Activated T-helper 2 cell treated with anti-CD3 and anti-CD28 coated beads, Interferon-gamma antibody, Interleukin-2, Interleukin-4, amounts not matched to agents 10 μg/mL and 5 μg/mL and 100 μg/mL, durations not matched to agents 14 hours and 24 hours and 36 hours (primary cell): ENCODE results near the gene PPP1R9B. TPM values are rescaled to one million over a fixed set of nuclear protein-coding genes. Genes with fewer than 3 reads are reported as not detected.

Experiments
- DNase-seq: peaks from one replicate; pipeline ENCODE4 v3.0.0; 2021; ENCODE audit warnings: low spot score
- H3K27ac Mint-ChIP-seq: one replicate; pipeline ENCODE4 v1.8.0; 2021; ENCODE audit warnings: mixed read lengths
- H3K27me3 Mint-ChIP-seq: one replicate; pipeline ENCODE4 v1.8.0; 2021; ENCODE audit warnings: low read depth, mixed read lengths
- H3K36me3 Mint-ChIP-seq: one replicate; pipeline ENCODE4 v1.8.0; 2021; ENCODE audit warnings: low read depth, mixed read lengths
- H3K4me1 Mint-ChIP-seq: one replicate; pipeline ENCODE4 v1.8.0; 2021; ENCODE audit warnings: low read depth, mixed read lengths
- H3K4me3 Mint-ChIP-seq: one replicate; pipeline ENCODE4 v1.8.0; 2021; ENCODE audit warnings: low read depth, mild to moderate bottlenecking, moderate library complexity, mixed read lengths
- H3K9me3 Mint-ChIP-seq: one replicate; pipeline ENCODE4 v1.8.0; 2021; ENCODE audit warnings: mixed read lengths
- intact Hi-C: fragments of 100-400 bp; cut with micrococcal nuclease; formaldehyde crosslinking; loops from one replicate; pipeline ENCODE4 v1.15.1; 2023
- total RNA-seq: library from RNA; stranded (reverse); gene quantifications from 2 replicates; pipeline ENCODE4 v1.2.3, GENCODE V29; 2022

PPP1R9B gene, protein sequence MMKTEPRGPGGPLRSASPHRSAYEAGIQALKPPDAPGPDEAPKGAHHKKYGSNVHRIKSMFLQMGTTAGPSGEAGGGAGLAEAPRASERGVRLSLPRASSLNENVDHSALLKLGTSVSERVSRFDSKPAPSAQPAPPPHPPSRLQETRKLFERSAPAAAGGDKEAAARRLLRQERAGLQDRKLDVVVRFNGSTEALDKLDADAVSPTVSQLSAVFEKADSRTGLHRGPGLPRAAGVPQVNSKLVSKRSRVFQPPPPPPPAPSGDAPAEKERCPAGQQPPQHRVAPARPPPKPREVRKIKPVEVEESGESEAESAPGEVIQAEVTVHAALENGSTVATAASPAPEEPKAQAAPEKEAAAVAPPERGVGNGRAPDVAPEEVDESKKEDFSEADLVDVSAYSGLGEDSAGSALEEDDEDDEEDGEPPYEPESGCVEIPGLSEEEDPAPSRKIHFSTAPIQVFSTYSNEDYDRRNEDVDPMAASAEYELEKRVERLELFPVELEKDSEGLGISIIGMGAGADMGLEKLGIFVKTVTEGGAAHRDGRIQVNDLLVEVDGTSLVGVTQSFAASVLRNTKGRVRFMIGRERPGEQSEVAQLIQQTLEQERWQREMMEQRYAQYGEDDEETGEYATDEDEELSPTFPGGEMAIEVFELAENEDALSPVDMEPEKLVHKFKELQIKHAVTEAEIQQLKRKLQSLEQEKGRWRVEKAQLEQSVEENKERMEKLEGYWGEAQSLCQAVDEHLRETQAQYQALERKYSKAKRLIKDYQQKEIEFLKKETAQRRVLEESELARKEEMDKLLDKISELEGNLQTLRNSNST
- total RNA-seq: 126 and 130 TPM in 2 replicates

GRCh38 chr17:50150354-50151040 is at the start of gene PPP1R9B:
Gene PPP1R9B, minus strand, starts transcription at chr17:50150677. Its CDS starts 164 bp downstream, at chr17:50150513.
- Mint-ChIP-seq H3K9me3 (no peaks in the 10 kb centered on the region), H3K4me1 (peaks cover 38% of the 10 kb centered on the region), H3K36me3 (peaks cover 34% of the 10 kb centered on the region), H3K27ac (peak within 1 kb of the TSS; percentile 97), H3K27me3 (no peaks in the 10 kb centered on the region), H3K4me3 (peak within 1 kb of the TSS; percentile 95)
- no peak for DNase-seq
- intact Hi-C loops: loop anchor here (1.0 to 5.0 kb wide), 2 partner anchors 11 to 53 kb away; partner anchors contain the start of gene PDK2

DNA sequence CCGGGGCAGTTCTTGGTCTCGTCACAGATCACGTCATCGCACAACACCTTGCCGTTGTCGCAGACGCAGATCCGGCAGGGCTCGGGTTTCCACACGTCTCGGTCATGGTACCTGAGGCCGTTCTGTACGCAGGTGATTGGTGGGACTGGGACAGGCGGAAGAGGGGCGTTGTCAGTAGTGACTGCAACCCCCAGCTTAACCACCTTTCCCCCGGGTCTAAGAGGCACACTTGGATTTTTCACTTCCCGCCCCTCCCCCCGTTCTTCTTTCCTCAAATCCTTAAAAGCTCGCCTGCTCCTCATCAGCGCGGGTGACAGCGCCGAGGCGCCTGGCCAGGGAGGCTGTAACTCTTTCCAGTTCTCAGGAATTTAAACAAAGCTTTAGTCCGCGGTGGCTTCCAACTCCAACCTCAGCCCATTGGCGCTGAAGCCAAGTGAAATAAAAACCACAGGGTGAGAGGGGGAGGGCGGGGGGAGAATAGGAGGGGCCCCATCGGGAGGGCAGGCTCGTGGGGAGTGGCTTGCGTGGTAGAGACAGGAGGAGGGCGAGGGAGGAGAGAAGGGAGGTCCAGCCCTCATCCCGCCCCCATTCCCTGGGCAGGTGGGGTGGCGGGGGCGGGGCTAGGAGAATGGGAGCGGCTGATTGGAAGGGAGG is 49.5 kb upstream of the PPP1R9B start:
- Mint-ChIP-seq H3K9me3 (no peaks in the 10 kb centered on the region), H3K4me3 (peak overlapping the region; percentile 80), H3K27ac (peak overlapping the region; percentile 61), H3K36me3 (no peaks in the 10 kb centered on the region), H3K27me3 (peaks cover 33% of the 10 kb centered on the region), H3K4me1 (peaks cover 19% of the 10 kb centered on the region)
- intact Hi-C loops: loop anchor here (1.0 to 10.0 kb wide), 6 partner anchors 70 to 275 kb away; partner anchors contain the start of genes LRRC59, RSAD1 and XYLT2
- DNase-seq: peak; percentile 67

DNA sequence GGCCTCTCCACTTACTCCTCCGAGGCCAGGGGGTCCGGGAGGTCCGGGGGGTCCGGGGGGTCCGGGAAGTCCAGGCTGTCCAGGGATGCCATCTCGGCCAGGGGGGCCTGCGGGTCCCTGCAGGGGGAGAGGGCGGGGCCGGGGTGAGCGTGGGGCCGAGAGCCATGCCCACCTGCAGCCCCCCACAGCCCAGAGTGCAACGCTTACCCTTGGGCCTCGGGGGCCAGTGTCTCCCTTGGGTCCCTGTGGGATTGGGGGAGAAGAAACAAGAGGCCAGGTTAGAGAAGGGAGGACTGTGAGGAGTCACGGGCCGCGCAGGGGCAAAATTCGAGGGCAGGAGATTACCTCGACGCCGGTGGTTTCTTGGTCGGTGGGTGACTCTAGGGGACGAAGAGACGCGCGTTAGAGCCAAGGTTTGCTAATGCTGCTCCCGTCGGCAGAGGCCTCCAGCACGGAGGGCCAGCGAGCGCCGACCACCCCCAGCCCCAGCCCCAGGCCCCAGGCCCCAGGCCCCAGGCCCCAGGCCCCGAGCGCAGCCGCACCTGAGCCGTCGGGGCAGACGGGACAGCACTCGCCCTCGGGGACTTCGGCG is 48.8 kb upstream of the PPP1R9B start:
- Mint-ChIP-seq H3K27me3 (peaks cover 31% of the 10 kb centered on the region), H3K36me3 (no peaks in the 10 kb centered on the region), H3K9me3 (no peaks in the 10 kb centered on the region), H3K27ac (no peak overlapping the region), H3K4me1 (peaks cover 19% of the 10 kb centered on the region), H3K4me3 (peak overlapping the region; percentile 80)
- intact Hi-C loops: loop anchor here (2.0 kb wide), 1 partner anchor 85 kb away; no protein-coding TSS in a partner anchor
- no peak for DNase-seq

GRCh38 chr17:50198026-50198669 is 47.7 kb upstream of the PPP1R9B start:
- DNase-seq: peak; percentile 55
- intact Hi-C loops: loop anchor here (1.0 to 2.0 kb wide), 2 partner anchors 29 to 83 kb away; no protein-coding TSS in a partner anchor
- peak overlapping the region; percentile 69 for H3K4me3 Mint-ChIP-seq
- H3K27ac Mint-ChIP-seq: no peak overlapping the region
- H3K9me3 Mint-ChIP-seq: no peaks in the 10 kb centered on the region
- peaks cover 28% of the 10 kb centered on the region for H3K27me3 Mint-ChIP-seq
- no peaks in the 10 kb centered on the region for H3K36me3 Mint-ChIP-seq
- H3K4me1 Mint-ChIP-seq: peaks cover 19% of the 10 kb centered on the region

GRCh38 chr17:50196826-50197225 is 46.3 kb upstream of the PPP1R9B start:
- peaks cover 19% of the 10 kb centered on the region for H3K4me1 Mint-ChIP-seq
- intact Hi-C loops: no loop called here
- H3K9me3 Mint-ChIP-seq: no peaks in the 10 kb centered on the region
- no peaks in the 10 kb centered on the region for H3K36me3 Mint-ChIP-seq
- H3K4me3 Mint-ChIP-seq: no peak overlapping the region
- no peak for DNase-seq
- peaks cover 15% of the 10 kb centered on the region for H3K27me3 Mint-ChIP-seq
- H3K27ac Mint-ChIP-seq: no peak overlapping the region

DNA sequence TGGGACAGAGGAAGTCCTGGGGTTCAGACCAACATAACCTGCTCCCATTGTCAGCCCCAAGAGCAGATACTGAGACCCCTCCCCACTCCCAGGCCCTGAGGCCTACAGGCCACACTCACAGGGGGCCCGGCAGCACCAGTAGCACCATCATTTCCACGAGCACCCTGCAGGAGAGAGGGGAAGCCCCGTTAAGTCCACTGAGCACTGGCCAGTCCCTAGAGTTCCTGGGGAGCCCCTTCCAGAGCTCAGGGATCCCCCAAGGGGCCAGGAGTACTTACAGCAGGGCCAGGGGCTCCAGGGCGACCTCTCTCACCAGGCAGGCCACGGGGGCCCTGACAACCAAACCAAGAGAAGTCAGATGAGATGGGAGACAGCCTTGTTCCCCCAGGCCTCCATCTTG is 45.6 kb upstream of the PPP1R9B start:
- no peak overlapping the region for H3K4me3 Mint-ChIP-seq
- H3K9me3 Mint-ChIP-seq: no peaks in the 10 kb centered on the region
- no peaks in the 10 kb centered on the region for H3K36me3 Mint-ChIP-seq
- H3K27ac Mint-ChIP-seq: no peak overlapping the region
- H3K27me3 Mint-ChIP-seq: peaks cover 11% of the 10 kb centered on the region
- peaks cover 15% of the 10 kb centered on the region for H3K4me1 Mint-ChIP-seq
- no peak for DNase-seq
- intact Hi-C loops: no loop called here

GRCh38 chr17:50194934-50195865 is 44.7 kb upstream of the PPP1R9B start:
- no peak for DNase-seq
- H3K27me3 Mint-ChIP-seq: peaks cover 6% of the 10 kb centered on the region
- H3K9me3 Mint-ChIP-seq: no peaks in the 10 kb centered on the region
- no peaks in the 10 kb centered on the region for H3K36me3 Mint-ChIP-seq
- no peak overlapping the region for H3K27ac Mint-ChIP-seq
- peaks cover 12% of the 10 kb centered on the region for H3K4me1 Mint-ChIP-seq
- no peak overlapping the region for H3K4me3 Mint-ChIP-seq
- intact Hi-C loops: no loop called here

DNA sequence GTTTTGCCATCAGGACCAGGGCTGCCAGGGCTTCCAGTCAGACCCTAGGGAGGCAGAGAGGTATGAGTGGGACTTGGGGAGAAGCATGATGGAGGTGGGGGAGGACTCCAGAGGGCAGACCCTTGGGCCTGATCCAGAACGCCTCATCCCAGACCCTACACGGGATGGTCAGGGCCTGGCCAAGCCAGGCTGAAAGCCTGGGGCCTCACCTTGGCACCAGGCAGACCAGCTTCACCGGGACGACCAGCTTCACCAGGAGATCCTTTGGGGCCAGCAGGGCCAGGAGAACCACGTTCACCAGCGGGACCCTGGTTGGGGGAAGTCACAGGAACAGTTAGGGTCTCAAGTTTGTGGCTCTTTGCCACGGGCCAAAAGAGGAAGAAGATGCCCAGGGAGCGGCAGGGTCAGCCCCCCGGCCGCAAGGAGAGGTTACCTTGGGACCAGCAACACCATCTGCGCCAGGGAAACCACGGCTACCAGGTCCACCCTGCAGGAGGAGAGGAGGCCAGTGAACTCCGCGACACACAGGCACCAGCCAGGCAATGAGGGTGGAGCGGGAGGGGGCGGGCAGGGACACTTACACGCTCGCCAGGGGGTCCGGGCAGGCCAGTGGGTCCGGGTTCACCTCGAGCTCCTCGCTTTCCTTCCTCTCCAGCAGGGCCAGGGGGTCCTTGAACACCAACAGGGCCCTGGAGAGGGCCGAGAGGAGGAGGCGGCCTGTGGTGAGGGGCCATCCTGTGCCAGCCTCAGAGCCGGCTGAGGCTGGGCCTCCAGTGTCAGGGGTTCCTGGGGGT is 43.9 kb upstream of the PPP1R9B start:
- DNase-seq: no peak
- no peaks in the 10 kb centered on the region for H3K9me3 Mint-ChIP-seq
- H3K36me3 Mint-ChIP-seq: no peaks in the 10 kb centered on the region
- H3K4me3 Mint-ChIP-seq: no peak overlapping the region
- H3K27me3 Mint-ChIP-seq: peaks cover 6% of the 10 kb centered on the region
- peaks cover 8% of the 10 kb centered on the region for H3K4me1 Mint-ChIP-seq
- intact Hi-C loops: no loop called here
- no peak overlapping the region for H3K27ac Mint-ChIP-seq

DNA sequence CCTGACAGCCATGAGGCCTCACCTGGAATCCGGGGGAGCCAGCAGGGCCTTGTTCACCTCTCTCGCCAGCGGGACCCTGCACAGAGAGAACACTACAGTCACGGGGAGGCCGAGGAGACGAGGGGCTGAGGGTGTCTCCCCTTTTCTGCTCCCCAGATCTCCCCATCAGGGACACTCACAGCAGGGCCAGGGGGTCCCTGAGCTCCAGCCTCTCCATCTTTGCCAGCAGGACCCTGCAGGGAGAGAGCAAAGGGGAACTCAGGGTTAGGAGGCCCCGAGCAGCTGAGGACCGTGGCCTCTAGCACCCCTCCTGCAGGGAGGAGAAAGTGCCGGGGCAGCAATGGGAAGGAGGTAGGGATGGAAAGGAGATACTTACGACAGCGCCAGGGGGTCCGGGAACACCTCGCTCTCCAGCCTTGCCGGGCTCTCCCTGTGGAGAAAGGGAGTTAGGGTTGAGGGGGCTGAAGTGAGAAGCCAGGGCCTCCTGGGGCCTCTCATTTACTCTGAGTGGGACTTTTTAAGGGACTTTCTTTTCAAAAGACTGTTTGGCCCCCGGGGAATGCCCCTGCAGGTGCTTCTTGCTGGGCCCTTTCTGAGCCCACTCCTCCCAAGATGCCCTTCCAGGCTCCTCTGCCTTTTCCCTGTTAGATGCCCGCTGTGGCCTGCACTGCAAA is 42.3 kb upstream of the PPP1R9B start:
- no peak for DNase-seq
- intact Hi-C loops: no loop called here
- Mint-ChIP-seq H3K4me1 (no peaks in the 10 kb centered on the region), H3K27ac (no peak overlapping the region), H3K9me3 (no peaks in the 10 kb centered on the region), H3K4me3 (no peak overlapping the region), H3K27me3 (no peaks in the 10 kb centered on the region), H3K36me3 (no peaks in the 10 kb centered on the region)

DNA sequence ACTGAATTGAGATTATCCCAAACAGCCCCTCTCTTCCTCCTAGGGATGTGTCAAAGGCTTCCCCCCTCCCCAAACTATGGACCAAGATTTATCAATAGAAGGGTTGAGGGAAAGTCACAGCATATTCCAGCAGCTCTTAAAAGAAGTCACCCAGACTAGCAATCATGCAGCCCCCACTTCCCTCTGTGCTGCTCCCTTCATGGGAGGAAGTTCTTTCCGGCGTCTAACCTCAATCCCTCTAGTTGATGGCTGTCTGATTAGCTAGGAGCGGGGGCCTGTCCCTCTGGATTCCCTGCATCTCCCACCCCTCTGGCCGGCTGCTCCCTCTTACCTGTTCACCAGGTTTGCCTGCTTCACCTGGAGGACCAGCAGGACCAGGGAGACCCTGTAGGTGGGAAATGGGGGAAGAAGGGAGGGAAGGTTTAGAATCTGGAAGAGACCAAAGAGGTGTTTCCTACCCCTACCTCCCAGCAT is 41.7 kb upstream of the PPP1R9B start:
- intact Hi-C loops: no loop called here
- Mint-ChIP-seq H3K4me1 (no peaks in the 10 kb centered on the region), H3K9me3 (no peaks in the 10 kb centered on the region), H3K4me3 (no peak overlapping the region), H3K36me3 (no peaks in the 10 kb centered on the region), H3K27me3 (no peaks in the 10 kb centered on the region), H3K27ac (no peak overlapping the region)
- DNase-seq: no peak
